ENCODE measurements around the gene BRCA2.

BRCA2 gene

DNA sequence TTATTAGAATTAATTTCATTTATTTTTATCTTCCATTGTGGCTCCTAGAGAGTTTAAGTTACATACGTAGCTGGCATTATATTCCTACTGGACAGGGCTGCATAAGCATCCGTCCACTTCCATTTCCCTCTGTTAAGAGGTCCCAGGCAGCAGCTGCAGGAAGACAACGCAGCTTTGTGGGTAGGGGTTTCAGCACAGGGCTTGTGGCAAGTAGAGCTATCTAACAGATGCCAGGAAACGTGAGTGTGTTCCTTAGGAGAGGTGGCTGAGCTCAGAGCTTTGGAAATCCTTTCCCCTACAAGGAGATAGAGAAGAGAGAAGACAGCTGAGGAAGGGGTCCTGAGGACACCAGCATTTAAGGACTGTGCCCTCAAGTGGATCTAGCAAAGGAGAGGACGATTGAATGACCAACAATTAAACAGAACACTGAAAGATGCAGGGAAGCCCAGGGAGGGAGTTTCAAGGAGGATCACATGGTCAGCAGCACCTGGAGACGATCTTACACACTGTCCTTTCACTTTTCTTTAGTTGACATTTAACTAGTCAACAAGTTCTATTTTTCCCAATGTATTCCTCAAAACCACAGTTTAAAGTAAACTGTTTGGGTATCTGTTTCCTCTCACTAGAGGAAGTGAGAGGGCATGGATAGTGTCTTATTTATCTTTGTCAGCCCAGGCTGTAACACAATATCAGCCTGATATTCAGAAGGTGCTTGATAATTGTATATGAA lies 114.9 kb downstream of the BRCA2 start:
- no peak overlapping the region for H3K4me3 ChIP-seq (replicated peaks in 1 of 2; ENCODE audit: low read depth in 2 of 2, low read length in 2 of 2)
- no peak for DNase-seq (ENCODE audit: low read depth in 2 of 2)
- TF ChIP-seq, protein P1, sequence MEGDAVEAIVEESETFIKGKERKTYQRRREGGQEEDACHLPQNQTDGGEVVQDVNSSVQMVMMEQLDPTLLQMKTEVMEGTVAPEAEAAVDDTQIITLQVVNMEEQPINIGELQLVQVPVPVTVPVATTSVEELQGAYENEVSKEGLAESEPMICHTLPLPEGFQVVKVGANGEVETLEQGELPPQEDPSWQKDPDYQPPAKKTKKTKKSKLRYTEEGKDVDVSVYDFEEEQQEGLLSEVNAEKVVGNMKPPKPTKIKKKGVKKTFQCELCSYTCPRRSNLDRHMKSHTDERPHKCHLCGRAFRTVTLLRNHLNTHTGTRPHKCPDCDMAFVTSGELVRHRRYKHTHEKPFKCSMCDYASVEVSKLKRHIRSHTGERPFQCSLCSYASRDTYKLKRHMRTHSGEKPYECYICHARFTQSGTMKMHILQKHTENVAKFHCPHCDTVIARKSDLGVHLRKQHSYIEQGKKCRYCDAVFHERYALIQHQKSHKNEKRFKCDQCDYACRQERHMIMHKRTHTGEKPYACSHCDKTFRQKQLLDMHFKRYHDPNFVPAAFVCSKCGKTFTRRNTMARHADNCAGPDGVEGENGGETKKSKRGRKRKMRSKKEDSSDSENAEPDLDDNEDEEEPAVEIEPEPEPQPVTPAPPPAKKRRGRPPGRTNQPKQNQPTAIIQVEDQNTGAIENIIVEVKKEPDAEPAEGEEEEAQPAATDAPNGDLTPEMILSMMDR (IDR thresholded peaks at IDR 0.05; ENCODE audit: low read depth, low read length), result no peak

DNA sequence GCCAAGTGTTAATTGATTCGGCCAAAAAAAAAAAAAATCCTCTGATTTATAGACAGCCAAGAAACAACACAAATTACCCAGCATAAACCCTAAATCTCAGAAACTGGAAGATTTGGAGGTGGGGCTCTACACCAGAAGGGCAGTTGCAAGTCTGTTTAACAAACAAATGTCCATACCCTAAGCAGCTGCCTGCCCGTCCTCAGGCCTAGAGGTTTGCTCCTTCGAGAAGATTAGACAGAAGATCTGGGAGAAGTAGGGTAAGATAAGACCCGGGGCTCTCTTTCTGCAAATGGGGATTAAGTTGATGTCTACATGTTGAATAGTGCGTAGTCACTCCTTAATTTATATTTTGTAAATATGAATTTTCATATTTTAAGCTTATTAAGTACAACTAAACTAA lies 116.1 kb downstream of the BRCA2 start:
- H3K4me3 ChIP-seq (replicated peaks in 1 of 2; ENCODE audit: low read depth in 2 of 2, low read length in 2 of 2), result no peak overlapping the region
- TF ChIP-seq, protein P1 (IDR thresholded peaks at IDR 0.05; ENCODE audit: low read depth, low read length), result no peak
- DNase-seq (ENCODE audit: low read depth in 2 of 2), result no peak

DNA sequence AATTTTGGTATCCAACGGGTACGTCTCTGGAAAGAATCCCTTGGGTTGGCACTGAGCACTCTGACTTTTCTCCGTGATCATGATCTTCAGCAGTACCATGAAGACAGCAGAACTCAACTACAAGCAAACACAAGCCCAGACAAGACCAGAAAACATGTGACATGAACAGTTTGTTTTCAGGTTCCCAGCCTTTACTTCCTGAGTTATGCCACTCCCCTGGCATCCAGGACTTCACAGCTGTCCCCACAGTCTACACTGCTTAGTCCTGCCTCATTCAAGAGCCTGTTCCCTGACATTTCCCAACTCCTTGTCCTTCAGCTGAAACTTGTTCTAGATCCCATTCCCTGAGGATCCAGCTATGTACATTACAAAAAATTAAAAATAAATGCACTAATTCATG lies 117.5 kb downstream of the BRCA2 start:
- TF ChIP-seq, protein P1 (IDR thresholded peaks at IDR 0.05; ENCODE audit: low read depth, low read length), result no peak

DNA sequence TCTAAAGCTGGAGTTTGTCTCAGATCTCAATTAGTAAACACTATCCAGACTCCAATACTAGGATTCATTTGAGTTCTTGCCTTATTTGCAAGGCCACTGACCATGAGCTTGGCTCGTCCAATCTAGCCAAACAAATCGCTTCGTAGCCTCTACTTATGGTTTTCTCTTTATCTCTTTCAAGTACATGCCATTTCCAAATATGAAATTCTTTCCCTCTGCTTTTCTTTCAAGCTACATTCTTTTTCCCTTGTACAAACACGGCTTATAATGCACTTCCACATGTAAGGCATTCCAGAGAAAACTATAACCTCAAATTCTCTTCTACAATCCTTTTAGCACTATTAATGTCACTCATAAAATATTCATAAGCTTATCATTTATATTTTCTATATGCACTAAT lies 123.6 kb downstream of the BRCA2 start:
- H3K4me3 ChIP-seq (replicated peaks in 1 of 2; ENCODE audit: low read depth in 2 of 2, low read length in 2 of 2), result no peak overlapping the region
- DNase-seq (ENCODE audit: low read depth in 2 of 2), result no peak
- TF ChIP-seq, protein P1 (IDR thresholded peaks at IDR 0.05; ENCODE audit: low read depth, low read length), result no peak

More for the DNA sequence above, 117.5 kb downstream of the BRCA2 start:
- DNase-seq (ENCODE audit: low read depth in 2 of 2), result no peak
- no peak overlapping the region for H3K4me3 ChIP-seq (replicated peaks in 1 of 2; ENCODE audit: low read depth in 2 of 2, low read length in 2 of 2)

DNA sequence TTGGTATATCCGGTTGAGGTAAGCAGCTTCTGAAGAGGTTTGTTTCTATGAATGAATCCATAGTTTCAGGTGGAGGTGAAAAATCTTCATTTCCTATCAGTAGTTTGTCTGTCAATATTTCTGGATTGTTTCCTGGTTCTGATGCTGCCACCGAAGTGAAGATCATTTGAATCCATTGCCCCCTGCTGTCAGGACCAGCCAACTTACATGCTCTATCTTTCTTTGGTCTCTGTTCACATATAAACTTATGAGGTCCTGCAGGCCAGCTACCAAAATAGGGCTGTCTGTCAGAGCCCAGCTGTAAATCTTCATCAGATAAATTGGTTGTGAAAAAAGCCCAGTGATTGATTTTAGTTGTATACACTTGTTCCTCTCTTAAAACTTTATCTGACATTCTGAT lies 127.8 kb downstream of the BRCA2 start:
- peak; percentile 19 to 44 for DNase-seq (ENCODE audit: low read depth in 2 of 2)
- TF ChIP-seq, protein P1 (IDR thresholded peaks at IDR 0.05; ENCODE audit: low read depth, low read length), result peak; percentile 17
- no peak overlapping the region for H3K4me3 ChIP-seq (replicated peaks in 1 of 2; ENCODE audit: low read depth in 2 of 2, low read length in 2 of 2)

DNA sequence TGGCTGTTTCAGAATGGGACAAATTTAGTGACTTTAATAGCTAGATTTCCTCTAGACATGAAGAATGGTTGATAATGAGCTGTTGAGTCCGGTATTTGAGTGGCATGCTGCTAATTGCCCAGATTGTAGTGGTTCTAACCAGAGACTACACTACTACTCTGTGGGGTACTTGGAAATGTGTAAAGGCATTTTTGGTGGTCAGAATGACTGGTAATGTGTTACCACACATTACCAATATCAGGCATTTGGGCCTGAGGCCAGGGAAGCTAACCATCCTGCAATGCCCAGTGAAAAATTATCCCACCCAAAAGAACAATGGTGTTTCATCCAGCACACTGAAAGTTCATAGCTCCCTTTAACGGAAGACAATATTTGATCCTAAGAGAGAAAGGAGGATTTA lies 130.2 kb downstream of the BRCA2 start:
- no peak for DNase-seq (ENCODE audit: low read depth in 2 of 2)
- TF ChIP-seq, protein P1 (IDR thresholded peaks at IDR 0.05; ENCODE audit: low read depth, low read length), result no peak
- no peak overlapping the region for H3K4me3 ChIP-seq (replicated peaks in 1 of 2; ENCODE audit: low read depth in 2 of 2, low read length in 2 of 2)

DNA sequence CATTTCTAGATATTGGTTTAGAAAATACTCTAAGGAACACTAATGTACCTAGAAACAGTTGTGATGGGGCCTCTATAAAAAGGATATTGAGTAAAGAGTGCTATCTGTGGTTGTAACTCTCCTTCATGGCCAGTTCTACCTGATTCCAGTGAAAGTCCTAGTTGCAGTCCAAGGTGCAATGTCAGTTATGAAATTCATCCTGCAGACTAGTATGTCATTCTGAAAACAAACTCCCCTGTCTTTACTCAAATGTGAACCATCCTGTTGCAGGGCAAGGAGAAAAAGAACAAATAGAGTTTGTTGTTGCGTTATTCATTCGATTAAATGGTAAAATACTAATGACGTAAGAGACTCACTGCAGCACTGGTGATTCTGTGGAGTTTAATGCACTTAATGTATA lies 130.9 kb downstream of the BRCA2 start:
- H3K4me3 ChIP-seq (replicated peaks in 1 of 2; ENCODE audit: low read depth in 2 of 2, low read length in 2 of 2), result no peak overlapping the region
- TF ChIP-seq, protein P1 (IDR thresholded peaks at IDR 0.05; ENCODE audit: low read depth, low read length), result no peak
- DNase-seq (ENCODE audit: low read depth in 2 of 2), result no peak
